ENCODE results near the gene PDE4D. TPM values are rescaled to one million over a fixed set of nuclear protein-coding genes. Genes with fewer than 3 reads are reported as not detected.
A peak's percentile ranks its signal among the peaks of the same experiment; 100 is the strongest.

PDE4D gene
- total RNA-seq, 2 experiments from 2014 or later: 68.5 to 69.8 TPM

DNA sequence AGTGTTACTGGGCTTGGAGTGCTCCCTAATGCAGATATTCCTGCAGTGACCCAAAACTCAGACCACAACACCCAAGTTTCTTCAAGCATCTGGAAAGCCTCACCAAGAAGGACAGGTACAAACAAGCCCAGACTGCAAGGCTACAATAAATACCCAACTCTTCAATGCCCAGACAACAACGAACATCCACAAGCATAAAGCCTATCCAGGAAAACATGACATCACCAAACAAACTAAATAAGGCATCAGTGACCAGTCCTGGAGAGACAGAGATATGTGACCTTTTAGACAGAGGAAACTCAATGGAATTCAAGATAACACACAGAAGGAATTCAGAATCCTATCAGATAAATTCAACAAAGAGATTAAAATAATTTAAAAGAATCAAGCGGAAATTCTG lies 605.6 kb downstream of the PDE4D start:
- H3K36me3 Mint-ChIP-seq (ENCODE audit: low read depth): no peaks in the 10 kb centered on the region
- H3K27ac Mint-ChIP-seq: no peak overlapping the region
- ChIA-PET CTCF (interaction anchor here (0.7 kb wide), 1 partner anchor 99 kb away, joined by 3 read pairs; no protein-coding TSS in a partner anchor), POLR2A (no interaction called here)
- no peak overlapping the region for H3K4me3 Mint-ChIP-seq
- intact Hi-C loops (cut with DNase I, micrococcal nuclease): no loop called here
- no peak for ATAC-seq
- DNase-seq: no peak
- no peaks in the 10 kb centered on the region for H3K9me3 Mint-ChIP-seq (ENCODE audit: low read depth)
- H3K4me1 Mint-ChIP-seq: no peaks in the 10 kb centered on the region
- H3K27me3 Mint-ChIP-seq: peaks cover 2% of the 10 kb centered on the region

DNA sequence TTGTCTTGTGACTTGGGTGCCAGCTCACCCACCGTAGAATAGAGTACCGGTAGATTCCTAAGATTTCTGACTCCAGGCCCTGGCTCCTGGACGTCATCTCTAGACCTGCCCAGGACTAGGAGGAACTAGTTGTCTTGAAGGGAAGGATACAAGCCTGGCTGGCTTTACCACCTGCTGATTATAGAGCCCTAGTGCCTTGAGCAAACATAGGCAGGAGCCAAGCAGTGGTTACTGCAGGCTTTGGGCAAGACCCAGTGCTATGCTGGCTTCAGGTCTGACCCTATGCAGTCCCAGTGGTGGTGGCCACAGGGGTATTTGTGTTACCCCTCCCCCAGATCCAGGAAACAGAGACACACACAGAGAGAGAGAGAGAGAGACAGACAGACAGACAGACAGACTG lies 606.2 kb downstream of the PDE4D start:
- POLR2A ChIA-PET: no interaction called here
- no peak overlapping the region for H3K4me3 Mint-ChIP-seq

DNA sequence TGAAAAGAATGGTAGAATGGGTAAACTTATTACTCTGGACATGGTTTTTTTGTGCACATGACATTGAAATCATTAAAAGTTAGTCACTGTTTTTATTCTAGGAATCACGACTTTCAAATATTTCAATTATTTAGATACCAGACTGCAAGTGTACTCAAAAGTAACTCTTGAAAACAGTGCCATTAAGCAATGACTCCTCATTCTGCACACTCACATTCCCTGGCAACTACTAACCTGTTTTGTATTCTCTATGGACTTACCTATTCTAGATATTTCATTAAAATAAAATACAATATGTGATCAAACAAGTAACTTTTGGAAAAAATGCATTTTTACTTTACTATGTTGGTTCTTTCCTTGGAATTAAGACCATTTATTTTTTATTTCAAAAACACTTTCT lies 607.0 kb downstream of the PDE4D start:
- H3K9me3 Mint-ChIP-seq (ENCODE audit: low read depth): no peaks in the 10 kb centered on the region
- H3K4me3 Mint-ChIP-seq: no peak overlapping the region
- DNase-seq (no peak), ATAC-seq (no peak)
- H3K4me1 Mint-ChIP-seq: no peaks in the 10 kb centered on the region
- ChIA-PET POLR2A (no interaction called here), CTCF (no interaction called here)
- intact Hi-C loops (cut with DNase I, micrococcal nuclease): no loop called here
- H3K27ac Mint-ChIP-seq: no peak overlapping the region
- H3K27me3 Mint-ChIP-seq: peaks cover 2% of the 10 kb centered on the region
- H3K36me3 Mint-ChIP-seq (ENCODE audit: low read depth): no peaks in the 10 kb centered on the region

More for the DNA sequence above, 606.2 kb downstream of the PDE4D start:
- CTCF ChIA-PET: no interaction called here
- no peaks in the 10 kb centered on the region for H3K36me3 Mint-ChIP-seq (ENCODE audit: low read depth)
- ATAC-seq (no peak), DNase-seq (no peak)
- no peaks in the 10 kb centered on the region for H3K9me3 Mint-ChIP-seq (ENCODE audit: low read depth)
- H3K4me1 Mint-ChIP-seq: no peaks in the 10 kb centered on the region
- no peak overlapping the region for H3K27ac Mint-ChIP-seq
- H3K27me3 Mint-ChIP-seq: peaks cover 2% of the 10 kb centered on the region
- intact Hi-C loops (cut with DNase I, micrococcal nuclease): no loop called here

DNA sequence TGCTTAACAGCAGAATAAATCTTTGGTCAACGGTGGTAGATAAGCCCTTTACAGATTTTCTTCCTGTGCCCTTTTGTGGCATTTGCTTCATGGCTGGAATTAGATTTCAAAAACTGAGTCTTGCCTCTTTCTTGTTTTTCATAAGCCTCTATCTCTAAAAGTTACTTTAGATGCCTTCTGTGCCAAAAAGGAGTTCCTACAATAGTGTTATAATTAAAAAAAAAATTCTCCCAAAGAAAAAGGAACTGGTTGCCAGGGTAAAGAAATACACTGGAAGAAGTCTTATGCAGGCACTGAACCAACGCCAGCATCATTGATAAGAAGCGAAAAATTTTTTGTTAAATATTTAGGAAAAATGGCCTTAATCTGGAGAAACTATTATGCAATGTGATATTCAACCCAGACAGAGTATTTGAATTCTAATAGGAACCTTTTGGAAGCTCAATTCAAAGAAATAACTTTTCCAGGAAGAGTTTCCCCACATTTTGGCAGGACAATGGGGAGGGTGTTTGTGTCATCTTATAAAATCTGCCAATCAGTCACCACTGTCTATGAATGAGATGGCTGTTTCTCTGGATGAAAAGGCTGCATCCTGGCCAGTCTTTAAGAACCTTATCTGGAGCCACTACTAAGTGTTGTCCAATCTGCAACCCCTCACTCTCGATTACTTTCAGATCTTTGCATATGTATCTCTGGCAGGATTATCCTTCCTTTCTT lies 608.1 kb downstream of the PDE4D start:
- no peak overlapping the region for H3K27ac Mint-ChIP-seq
- DNase-seq: no peak

DNA sequence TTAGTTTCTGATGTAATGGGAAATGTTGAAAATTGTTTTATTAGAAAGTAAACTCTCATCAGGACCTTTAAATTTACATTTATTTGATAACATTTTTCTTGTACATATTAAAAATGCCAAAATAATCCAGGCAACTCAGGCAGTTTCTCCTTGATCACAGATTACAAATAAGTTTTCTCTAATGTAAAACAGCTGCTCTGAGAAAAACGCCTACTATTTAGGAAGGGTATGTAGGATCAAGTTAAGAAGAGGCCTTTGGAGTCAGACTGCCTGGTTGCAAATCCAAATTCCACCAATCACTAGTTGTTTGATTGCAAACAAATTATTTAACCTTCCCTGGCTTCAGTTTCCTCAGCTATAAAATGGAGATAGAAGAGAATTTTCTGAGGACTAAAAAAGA lies 610.8 kb downstream of the PDE4D start:
- Mint-ChIP-seq H3K4me1 (no peaks in the 10 kb centered on the region), H3K27ac (no peak overlapping the region), H3K27me3 (peaks cover 7% of the 10 kb centered on the region), H3K4me3 (no peak overlapping the region), H3K36me3 (ENCODE audit: low read depth) (no peaks in the 10 kb centered on the region), H3K9me3 (ENCODE audit: low read depth) (no peaks in the 10 kb centered on the region)
- ChIA-PET CTCF (interaction anchor here (0.9 to 1.3 kb wide), 3 partner anchors 82 to 206 kb away, joined by 3 read pairs; no protein-coding TSS in a partner anchor), POLR2A (interaction anchor here (0.6 kb wide), 1 partner anchor 21 kb away, joined by 5 read pairs; no protein-coding TSS in a partner anchor)
- intact Hi-C loops (cut with DNase I, micrococcal nuclease): no loop called here
- ATAC-seq (no peak), DNase-seq (no peak)

More for the DNA sequence above, 608.1 kb downstream of the PDE4D start:
- H3K9me3 Mint-ChIP-seq (ENCODE audit: low read depth): no peaks in the 10 kb centered on the region
- intact Hi-C loops (cut with DNase I, micrococcal nuclease): no loop called here
- no peak overlapping the region for H3K4me3 Mint-ChIP-seq
- H3K36me3 Mint-ChIP-seq (ENCODE audit: low read depth): no peaks in the 10 kb centered on the region
- no peaks in the 10 kb centered on the region for H3K4me1 Mint-ChIP-seq
- H3K27me3 Mint-ChIP-seq: peaks cover 2% of the 10 kb centered on the region
- ChIA-PET CTCF (no interaction called here), POLR2A (no interaction called here)
- ATAC-seq: no peak

DNA sequence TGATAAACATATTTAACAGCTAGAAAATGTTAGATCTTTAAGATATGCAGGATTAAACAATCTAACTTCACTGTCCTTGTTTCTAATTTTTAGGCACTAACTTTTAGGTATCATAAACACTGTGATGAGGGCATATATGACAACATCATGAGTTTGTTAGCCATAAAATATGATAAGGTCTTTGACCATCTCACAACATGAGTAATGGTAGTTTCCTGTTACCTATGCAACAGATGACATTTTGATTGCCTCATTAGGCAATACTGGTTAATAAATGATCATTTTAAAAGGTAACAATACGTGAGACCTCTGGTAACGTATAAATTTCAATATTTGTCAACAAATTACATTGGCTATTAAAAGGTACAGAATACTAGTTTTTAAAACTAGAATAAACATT lies 613.5 kb downstream of the PDE4D start:
- H3K4me1 Mint-ChIP-seq: peaks cover 10% of the 10 kb centered on the region
- no peaks in the 10 kb centered on the region for H3K36me3 Mint-ChIP-seq (ENCODE audit: low read depth)
- no peak overlapping the region for H3K4me3 Mint-ChIP-seq
- H3K27me3 Mint-ChIP-seq: peaks cover 19% of the 10 kb centered on the region
- intact Hi-C loops (cut with DNase I, micrococcal nuclease): no loop called here
- no peak overlapping the region for H3K27ac Mint-ChIP-seq
- DNase-seq (no peak), ATAC-seq (no peak)
- CTCF ChIA-PET: no interaction called here
- POLR2A ChIA-PET: no interaction called here
- no peaks in the 10 kb centered on the region for H3K9me3 Mint-ChIP-seq (ENCODE audit: low read depth)

DNA sequence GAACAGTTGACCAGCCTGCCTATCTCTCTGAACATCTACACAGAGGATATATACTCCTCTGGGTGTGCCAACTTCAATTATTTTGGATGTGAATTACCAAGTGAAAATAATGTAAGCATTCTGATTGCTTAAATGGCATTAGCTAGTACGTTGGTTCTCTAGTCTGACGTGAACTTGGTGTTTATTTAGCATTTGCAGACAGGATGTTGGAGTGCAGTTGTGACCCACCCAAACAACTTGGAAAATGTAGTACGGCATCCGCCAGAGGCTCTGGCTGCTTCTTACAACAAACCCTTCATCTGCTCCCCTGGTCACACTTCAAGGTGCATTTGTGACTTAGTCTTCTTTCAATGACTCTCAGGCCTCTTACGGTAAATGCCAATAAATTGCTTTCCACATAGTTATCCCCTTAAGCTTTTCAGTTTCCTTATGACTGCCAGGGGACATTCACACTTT lies 616.6 kb downstream of the PDE4D start:
- Mint-ChIP-seq H3K9me3 (ENCODE audit: low read depth) (no peaks in the 10 kb centered on the region), H3K27me3 (peaks cover 21% of the 10 kb centered on the region), H3K4me1 (peaks cover 12% of the 10 kb centered on the region), H3K4me3 (no peak overlapping the region), H3K36me3 (ENCODE audit: low read depth) (no peaks in the 10 kb centered on the region), H3K27ac (no peak overlapping the region)
- no peak for DNase-seq
- ChIA-PET CTCF (interaction anchor here (1.2 to 1.9 kb wide), 2 partner anchors 54 to 88 kb away, joined by 3 to 6 read pairs; no protein-coding TSS in a partner anchor), POLR2A (no interaction called here)
- intact Hi-C loops (cut with DNase I, micrococcal nuclease): no loop called here
- no peak for ATAC-seq

DNA sequence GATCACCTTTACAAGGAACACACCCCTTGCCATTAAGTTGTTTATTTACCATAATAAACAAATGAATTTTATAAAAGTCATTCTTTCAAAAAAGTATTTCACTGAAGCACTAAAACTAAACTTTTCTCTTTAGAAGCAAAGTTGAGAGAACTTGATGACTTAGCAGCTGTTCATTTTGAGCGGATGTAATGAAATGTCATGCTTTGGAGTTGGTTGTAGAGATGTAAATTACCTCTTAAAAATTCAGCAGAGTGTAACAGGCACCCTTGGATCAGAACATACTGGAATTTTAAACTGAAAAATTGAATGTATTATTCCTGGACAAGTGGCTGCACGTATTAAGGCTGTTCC lies 617.2 kb downstream of the PDE4D start:
- intact Hi-C loops (cut with DNase I, micrococcal nuclease): no loop called here
- no peaks in the 10 kb centered on the region for H3K9me3 Mint-ChIP-seq (ENCODE audit: low read depth)

DNA sequence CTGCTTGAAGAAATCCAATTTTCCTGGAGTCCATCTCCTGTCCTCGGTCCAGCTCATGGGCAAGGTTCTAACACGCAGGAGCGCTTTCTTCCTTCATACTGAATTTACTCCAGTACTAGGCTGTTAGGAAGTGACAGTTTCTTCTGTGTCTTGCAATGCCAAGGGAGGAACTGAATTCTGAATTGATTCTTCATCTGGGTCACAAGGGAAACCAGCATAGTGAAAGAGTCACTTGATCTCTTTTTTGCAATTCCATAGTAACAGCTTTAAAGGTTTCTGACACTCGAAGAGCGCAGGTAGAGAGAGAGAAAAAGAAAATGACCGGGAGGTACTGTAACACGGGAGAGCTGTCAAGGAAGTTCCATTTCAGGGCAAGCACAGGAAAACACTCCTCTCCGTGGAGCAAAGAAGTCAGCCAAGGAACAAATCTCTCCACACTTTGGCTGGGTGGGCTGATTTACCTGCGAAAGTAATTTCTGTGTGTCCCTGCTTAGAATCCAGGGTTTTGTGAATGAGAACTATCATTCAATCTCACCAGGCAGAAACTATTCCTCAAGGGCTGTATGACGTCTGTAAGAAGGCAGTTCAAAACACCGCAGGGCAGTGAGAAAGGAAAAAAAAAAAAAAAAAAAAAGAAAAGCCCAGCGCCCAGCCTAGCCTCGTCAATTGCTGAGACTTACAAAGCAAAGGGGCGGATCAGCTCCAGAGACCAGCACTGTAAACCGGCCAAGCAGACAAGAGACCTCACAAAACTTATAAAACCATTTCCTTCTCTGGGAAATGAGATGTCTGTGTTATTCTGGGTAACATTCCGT lies 617.8 kb downstream of the PDE4D start:
- H3K27ac Mint-ChIP-seq: peak overlapping the region; percentile 15
- intact Hi-C loops (cut with DNase I, micrococcal nuclease): no loop called here
- ATAC-seq: no peak

More for the DNA sequence above, 617.2 kb downstream of the PDE4D start:
- DNase-seq: no peak
- ATAC-seq: no peak
- Mint-ChIP-seq H3K4me3 (no peak overlapping the region), H3K27ac (no peak overlapping the region), H3K4me1 (peaks cover 12% of the 10 kb centered on the region), H3K27me3 (peaks cover 21% of the 10 kb centered on the region), H3K36me3 (ENCODE audit: low read depth) (no peaks in the 10 kb centered on the region)
- ChIA-PET CTCF (interaction anchor here (0.8 to 1.9 kb wide), 3 partner anchors 23 to 87 kb away, joined by 3 to 6 read pairs (median 4); no protein-coding TSS in a partner anchor), POLR2A (no interaction called here)

DNA sequence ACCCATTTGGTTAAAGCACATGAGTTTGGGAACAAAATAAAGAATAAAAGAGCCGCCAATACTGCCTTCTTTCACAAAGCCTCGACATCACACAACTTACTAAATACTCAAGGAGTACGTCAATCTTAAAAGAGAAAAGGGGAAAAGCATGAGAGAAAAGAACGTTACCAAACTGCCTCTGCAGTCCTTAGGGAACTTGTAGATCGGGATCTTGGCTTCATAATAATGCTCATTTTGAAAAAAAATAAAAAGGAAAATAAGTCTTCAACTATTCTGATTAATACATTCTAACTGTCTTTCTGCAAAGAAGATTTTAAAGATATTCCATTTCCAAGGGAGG lies 618.4 kb downstream of the PDE4D start:
- intact Hi-C loops (cut with DNase I, micrococcal nuclease): no loop called here
- peaks cover 21% of the 10 kb centered on the region for H3K27me3 Mint-ChIP-seq
- no peak for DNase-seq
- H3K27ac Mint-ChIP-seq: no peak overlapping the region
- H3K4me3 Mint-ChIP-seq: no peak overlapping the region
- H3K9me3 Mint-ChIP-seq (ENCODE audit: low read depth): no peaks in the 10 kb centered on the region
- peaks cover 12% of the 10 kb centered on the region for H3K4me1 Mint-ChIP-seq
- ChIA-PET POLR2A (no interaction called here), CTCF (interaction anchor here (0.8 kb wide), 1 partner anchor 9 kb away, joined by 3 read pairs; no protein-coding TSS in a partner anchor)
- no peaks in the 10 kb centered on the region for H3K36me3 Mint-ChIP-seq (ENCODE audit: low read depth)
- no peak for ATAC-seq

More for the DNA sequence above, 617.8 kb downstream of the PDE4D start:
- ChIA-PET POLR2A (no interaction called here), CTCF (interaction anchor here (0.8 kb wide), 2 partner anchors 9 to 23 kb away, joined by 3 to 4 read pairs; no protein-coding TSS in a partner anchor)
- H3K4me1 Mint-ChIP-seq: peaks cover 12% of the 10 kb centered on the region
- H3K4me3 Mint-ChIP-seq: peak overlapping the region; percentile 49
- H3K9me3 Mint-ChIP-seq (ENCODE audit: low read depth): no peaks in the 10 kb centered on the region
- DNase-seq: no peak
- no peaks in the 10 kb centered on the region for H3K36me3 Mint-ChIP-seq (ENCODE audit: low read depth)
- H3K27me3 Mint-ChIP-seq: peaks cover 21% of the 10 kb centered on the region

DNA sequence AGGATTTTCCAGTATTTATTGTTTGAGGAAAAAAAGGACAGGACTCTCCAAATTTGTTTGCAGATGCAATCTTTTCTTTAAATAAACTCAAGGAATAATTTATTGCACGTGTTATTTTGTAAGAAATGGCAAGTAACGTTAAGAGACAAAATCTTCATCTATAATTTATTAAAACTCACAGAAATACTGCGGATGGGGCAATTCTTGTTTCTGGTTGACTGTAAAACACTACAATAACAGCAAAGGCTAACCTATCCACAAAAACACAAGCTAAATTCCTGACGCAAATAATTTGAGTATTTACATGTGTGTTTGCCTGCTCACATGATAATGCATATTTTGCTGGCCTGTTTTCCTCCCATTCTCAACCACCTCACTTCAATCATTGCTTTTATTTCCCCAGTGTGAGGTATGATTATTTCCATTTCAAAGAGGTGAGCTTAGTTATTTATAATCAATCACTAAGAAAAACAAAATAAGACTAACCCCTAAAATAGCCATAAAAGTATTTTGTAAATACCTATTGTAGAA lies 619.4 kb downstream of the PDE4D start:
- ATAC-seq: no peak
- no peak for DNase-seq
- ChIA-PET POLR2A (no interaction called here), CTCF (no interaction called here)
- peaks cover 12% of the 10 kb centered on the region for H3K4me1 Mint-ChIP-seq
- no peak overlapping the region for H3K27ac Mint-ChIP-seq
- intact Hi-C loops (cut with DNase I, micrococcal nuclease): no loop called here
- peaks cover 18% of the 10 kb centered on the region for H3K27me3 Mint-ChIP-seq
- no peaks in the 10 kb centered on the region for H3K36me3 Mint-ChIP-seq (ENCODE audit: low read depth)
- no peak overlapping the region for H3K4me3 Mint-ChIP-seq
- no peaks in the 10 kb centered on the region for H3K9me3 Mint-ChIP-seq (ENCODE audit: low read depth)

Data from activated CD4-positive, alpha-beta T cell treated with anti-CD3 and anti-CD28 coated beads for 36 hours (primary cell).